Liver (tissue), 9 donors: Measurements from ENCODE around the gene MAP4K2. TPM values are rescaled to one million over a fixed set of nuclear protein-coding genes. Genes with fewer than 3 reads are reported as not detected.

Source experiments
- DNase-seq: peaks from one replicate; pipeline ENCODE4 v3.0.0-alpha.2; 2017; ENCODE audit warnings: low spot score
- H3K27ac ChIP-seq, 2 donors: one replicate each; pipeline ENCODE4 v1.7.0; 2013; ENCODE audit warnings: inconsistent platforms in 2 of 2, low read length in 2 of 2, control low read depth in 1 of 2, low read depth in 1 of 2, mild to moderate bottlenecking in 1 of 2
- H3K27me3 ChIP-seq, 4 donors: one replicate each; pipeline versions ENCODE4 v1.6.1 to v1.7.0; 2013; ENCODE audit warnings: low read length in 3 of 4, inconsistent platforms in 1 of 4, mild to moderate bottlenecking in 1 of 4, moderate library complexity in 1 of 4; ENCODE audit not compliant: control insufficient read depth in 4 of 4, insufficient read depth in 4 of 4
- H3K36me3 ChIP-seq, 4 donors: one replicate each; pipeline versions ENCODE4 v1.6.1 to v1.7.0; 2013; ENCODE audit warnings: low read length in 3 of 4, mild to moderate bottlenecking in 3 of 4, low read depth in 1 of 4, moderate library complexity in 1 of 4; ENCODE audit not compliant: control insufficient read depth in 4 of 4, insufficient read depth in 3 of 4
- H3K4me1 ChIP-seq, 4 donors: one replicate each; pipeline versions ENCODE4 v1.6.1 to v1.7.0; 2013; ENCODE audit warnings: low read length in 3 of 4, mild to moderate bottlenecking in 3 of 4, moderate library complexity in 1 of 4; ENCODE audit not compliant: control insufficient read depth in 4 of 4, insufficient read depth in 4 of 4
- H3K4me3 ChIP-seq, 3 donors: one replicate each; pipeline versions ENCODE4 v1.6.1 to v1.7.0; 2013; ENCODE audit warnings: low read length in 3 of 3, control low read depth in 1 of 3, low read depth in 1 of 3, mild to moderate bottlenecking in 1 of 3
- H3K9ac ChIP-seq, 2 donors: one replicate each; pipeline ENCODE4 v1.7.0; 2013; ENCODE audit warnings: low read length in 2 of 2, mild to moderate bottlenecking in 2 of 2, moderate library complexity in 2 of 2, control low read depth in 1 of 2, low read depth in 1 of 2
- H3K9me3 ChIP-seq, 4 donors: one replicate each; pipeline versions ENCODE4 v1.6.1 to v1.7.0; 2013; ENCODE audit warnings: low read length in 3 of 4; ENCODE audit not compliant: control insufficient read depth in 4 of 4
- EGR1 ChIP-seq, 2 donors: IDR thresholded peaks; 2 replicates each; pipeline ENCODE4 v1.6.1; 2016 to 2018; ENCODE audit warnings: antibody characterized with exemption in 2 of 2, low read depth in 2 of 2
- FOXA1 ChIP-seq: IDR thresholded peaks from 2 replicates; pipeline ENCODE4 v1.6.1; 2016; ENCODE audit warnings: antibody characterized with exemption
- FOXA2 ChIP-seq: IDR thresholded peaks from 2 replicates; pipeline ENCODE4 v1.6.1; 2016; ENCODE audit warnings: antibody characterized with exemption
- GABPA ChIP-seq, 2 donors: IDR thresholded peaks in 1 of 2; conservative IDR thresholded peaks in 1 of 2; 2 replicates each; pipeline ENCODE4 v1.6.1; 2016; ENCODE audit warnings: antibody characterized with exemption in 2 of 2, mild to moderate bottlenecking in 1 of 2, moderate library complexity in 1 of 2
- HNF4A ChIP-seq, 2 donors: conservative IDR thresholded peaks; 2 replicates each; pipeline ENCODE4 v1.6.1; 2016; ENCODE audit warnings: antibody characterized with exemption in 2 of 2, mild to moderate bottlenecking in 2 of 2
- HNF4G ChIP-seq: IDR thresholded peaks from 2 replicates; pipeline ENCODE4 v1.6.1; 2016; ENCODE audit warnings: antibody characterized with exemption
- JUND ChIP-seq, 2 donors: IDR thresholded peaks; 2 replicates each; pipeline ENCODE4 v1.6.1; 2016; ENCODE audit warnings: antibody characterized with exemption in 2 of 2
- NR2F2 ChIP-seq: IDR thresholded peaks from 2 replicates; pipeline ENCODE4 v1.6.1; 2016; ENCODE audit warnings: antibody characterized with exemption
- RAD21 ChIP-seq, 2 donors: IDR thresholded peaks; 2 replicates each; pipeline ENCODE4 v1.6.1; 2016; ENCODE audit warnings: antibody characterized with exemption in 2 of 2, mild to moderate bottlenecking in 2 of 2
- RXRA ChIP-seq, 2 donors: IDR thresholded peaks; 2 replicates each; pipeline ENCODE4 v1.6.1; 2017 to 2018; ENCODE audit warnings: antibody characterized with exemption in 2 of 2, mild to moderate bottlenecking in 1 of 2
- SP1 ChIP-seq: IDR thresholded peaks from 2 replicates; pipeline ENCODE4 v1.6.1; 2018; ENCODE audit warnings: antibody characterized with exemption, mild to moderate bottlenecking
- TAF1 ChIP-seq: conservative IDR thresholded peaks from 2 replicates; pipeline ENCODE4 v1.6.1; 2016; ENCODE audit warnings: antibody characterized with exemption, mild to moderate bottlenecking
- YY1 ChIP-seq: IDR thresholded peaks from 2 replicates; pipeline ENCODE4 v1.6.1; 2016; ENCODE audit warnings: antibody characterized with exemption, mild to moderate bottlenecking
- WGBS: extraction: QIAGEN DNeasy Blood & Tissue Kit; methylation state at CpG from one replicate; pipeline ENCODE4 v1.1.7; 2013; 5-methylcytosine and 5-hydroxymethylcytosine counted together
- polyA plus RNA-seq, 2 donors: library from polyadenylated mRNA; stranded (reverse) in 1 of 2; unstranded in 1 of 2; fragments of 200-250 nt in 1 of 2; fragments of >200 nt in 1 of 2; fragmentation: Nextera tagmentation in 1 of 2; extraction: Ambion mirVana in 1 of 2; gene quantifications; one replicate each; pipeline versions ENCODE4 v1.2.1 to v1.2.3, GENCODE V29; 2013 to 2015
- total RNA-seq, 2 donors: library from RNA; depleted of rRNA; stranded (reverse); fragments of >200 nt; gene quantifications; one replicate each; pipeline ENCODE4 v1.2.3, GENCODE V29; 2014
- TF ChIP-seq, protein P1 (sequence below): fragments of 150-350 bp; IDR thresholded peaks from 2 replicates; pipeline ENCODE4 v1.5.1; 2017; ENCODE audit warnings: improper control_type of control experiment, low read depth, low read length; ENCODE audit not compliant: missing input control
- TF ChIP-seq, protein P2 (sequence below): IDR thresholded peaks from 2 replicates; pipeline ENCODE4 v1.6.1; 2016; ENCODE audit warnings: antibody characterized with exemption
- TF ChIP-seq, protein P3 (sequence below): IDR thresholded peaks from 2 replicates; pipeline ENCODE4 v1.6.1; 2016; ENCODE audit warnings: antibody characterized with exemption, mild to moderate bottlenecking
- donor health status: healthy.
- donor health status: healthy.
- donor health status: healthy.
- donor health status: healthy.
- donor health status: healthy.

Gene MAP4K2
- total and polyA plus RNA-seq, 4 donors: 2.1 to 6.9 (median 3.5) TPM

DNA sequence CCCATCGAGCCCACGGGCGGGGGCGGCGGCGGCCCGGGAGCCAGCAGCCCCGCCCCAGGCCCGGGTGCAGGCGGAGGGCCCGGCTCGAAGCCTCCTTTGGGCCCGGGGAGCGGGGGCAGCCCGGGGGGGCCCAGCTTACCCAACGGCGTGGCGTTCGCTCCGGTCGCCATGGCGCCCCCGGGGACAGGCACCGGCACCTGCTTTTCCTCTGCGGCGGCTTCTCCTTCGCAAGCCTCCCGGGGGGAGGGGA, 24.9 kb downstream of the MAP4K2 start:
- H3K27me3 ChIP-seq: no peaks in the 10 kb centered on the region
- peaks cover 0 to 30% (median 20%) of the 10 kb centered on the region in 4 donors for H3K4me1 ChIP-seq
- H3K9ac ChIP-seq: no peak overlapping the region
- WGBS: under 1% methylated on average over 28 of the region's 28 CpGs
- peak overlapping the region; percentile 97 to 99 for H3K27ac ChIP-seq
- H3K4me3 ChIP-seq: peak overlapping the region; percentile 67 to 100 (median 73)
- H3K9me3 ChIP-seq: no peaks in the 10 kb centered on the region
- TF ChIP-seq EGR1 (IDR thresholded peaks at IDR 0.05; ENCODE audit: low read depth in 2 of 2) (no peak), YY1 (no peak), GABPA (IDR thresholded peaks at IDR 0.05 in 1 of 2, conservative IDR thresholded peaks at IDR 0.05 in 1 of 2) (no peak), JUND (IDR thresholded peaks at IDR 0.05) (no peak), SP1 (no peak), FOXA2 (no peak), RXRA (IDR thresholded peaks at IDR 0.05) (no peak), HNF4A (conservative IDR thresholded peaks at IDR 0.05) (no peak), FOXA1 (no peak), NR2F2 (no peak), RAD21 (IDR thresholded peaks at IDR 0.05) (no peak), HNF4G (no peak), TAF1 (no peak)
- TF ChIP-seq, protein P1, sequence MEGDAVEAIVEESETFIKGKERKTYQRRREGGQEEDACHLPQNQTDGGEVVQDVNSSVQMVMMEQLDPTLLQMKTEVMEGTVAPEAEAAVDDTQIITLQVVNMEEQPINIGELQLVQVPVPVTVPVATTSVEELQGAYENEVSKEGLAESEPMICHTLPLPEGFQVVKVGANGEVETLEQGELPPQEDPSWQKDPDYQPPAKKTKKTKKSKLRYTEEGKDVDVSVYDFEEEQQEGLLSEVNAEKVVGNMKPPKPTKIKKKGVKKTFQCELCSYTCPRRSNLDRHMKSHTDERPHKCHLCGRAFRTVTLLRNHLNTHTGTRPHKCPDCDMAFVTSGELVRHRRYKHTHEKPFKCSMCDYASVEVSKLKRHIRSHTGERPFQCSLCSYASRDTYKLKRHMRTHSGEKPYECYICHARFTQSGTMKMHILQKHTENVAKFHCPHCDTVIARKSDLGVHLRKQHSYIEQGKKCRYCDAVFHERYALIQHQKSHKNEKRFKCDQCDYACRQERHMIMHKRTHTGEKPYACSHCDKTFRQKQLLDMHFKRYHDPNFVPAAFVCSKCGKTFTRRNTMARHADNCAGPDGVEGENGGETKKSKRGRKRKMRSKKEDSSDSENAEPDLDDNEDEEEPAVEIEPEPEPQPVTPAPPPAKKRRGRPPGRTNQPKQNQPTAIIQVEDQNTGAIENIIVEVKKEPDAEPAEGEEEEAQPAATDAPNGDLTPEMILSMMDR: no peak
- TF ChIP-seq, protein P2, sequence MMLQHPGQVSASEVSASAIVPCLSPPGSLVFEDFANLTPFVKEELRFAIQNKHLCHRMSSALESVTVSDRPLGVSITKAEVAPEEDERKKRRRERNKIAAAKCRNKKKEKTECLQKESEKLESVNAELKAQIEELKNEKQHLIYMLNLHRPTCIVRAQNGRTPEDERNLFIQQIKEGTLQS: no peak
- TF ChIP-seq, protein P3, sequence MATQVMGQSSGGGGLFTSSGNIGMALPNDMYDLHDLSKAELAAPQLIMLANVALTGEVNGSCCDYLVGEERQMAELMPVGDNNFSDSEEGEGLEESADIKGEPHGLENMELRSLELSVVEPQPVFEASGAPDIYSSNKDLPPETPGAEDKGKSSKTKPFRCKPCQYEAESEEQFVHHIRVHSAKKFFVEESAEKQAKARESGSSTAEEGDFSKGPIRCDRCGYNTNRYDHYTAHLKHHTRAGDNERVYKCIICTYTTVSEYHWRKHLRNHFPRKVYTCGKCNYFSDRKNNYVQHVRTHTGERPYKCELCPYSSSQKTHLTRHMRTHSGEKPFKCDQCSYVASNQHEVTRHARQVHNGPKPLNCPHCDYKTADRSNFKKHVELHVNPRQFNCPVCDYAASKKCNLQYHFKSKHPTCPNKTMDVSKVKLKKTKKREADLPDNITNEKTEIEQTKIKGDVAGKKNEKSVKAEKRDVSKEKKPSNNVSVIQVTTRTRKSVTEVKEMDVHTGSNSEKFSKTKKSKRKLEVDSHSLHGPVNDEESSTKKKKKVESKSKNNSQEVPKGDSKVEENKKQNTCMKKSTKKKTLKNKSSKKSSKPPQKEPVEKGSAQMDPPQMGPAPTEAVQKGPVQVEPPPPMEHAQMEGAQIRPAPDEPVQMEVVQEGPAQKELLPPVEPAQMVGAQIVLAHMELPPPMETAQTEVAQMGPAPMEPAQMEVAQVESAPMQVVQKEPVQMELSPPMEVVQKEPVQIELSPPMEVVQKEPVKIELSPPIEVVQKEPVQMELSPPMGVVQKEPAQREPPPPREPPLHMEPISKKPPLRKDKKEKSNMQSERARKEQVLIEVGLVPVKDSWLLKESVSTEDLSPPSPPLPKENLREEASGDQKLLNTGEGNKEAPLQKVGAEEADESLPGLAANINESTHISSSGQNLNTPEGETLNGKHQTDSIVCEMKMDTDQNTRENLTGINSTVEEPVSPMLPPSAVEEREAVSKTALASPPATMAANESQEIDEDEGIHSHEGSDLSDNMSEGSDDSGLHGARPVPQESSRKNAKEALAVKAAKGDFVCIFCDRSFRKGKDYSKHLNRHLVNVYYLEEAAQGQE: no peak
- peaks cover 9 to 32% (median 28%) of the 10 kb centered on the region in 4 donors for H3K36me3 ChIP-seq
- DNase-seq: no peak

DNA sequence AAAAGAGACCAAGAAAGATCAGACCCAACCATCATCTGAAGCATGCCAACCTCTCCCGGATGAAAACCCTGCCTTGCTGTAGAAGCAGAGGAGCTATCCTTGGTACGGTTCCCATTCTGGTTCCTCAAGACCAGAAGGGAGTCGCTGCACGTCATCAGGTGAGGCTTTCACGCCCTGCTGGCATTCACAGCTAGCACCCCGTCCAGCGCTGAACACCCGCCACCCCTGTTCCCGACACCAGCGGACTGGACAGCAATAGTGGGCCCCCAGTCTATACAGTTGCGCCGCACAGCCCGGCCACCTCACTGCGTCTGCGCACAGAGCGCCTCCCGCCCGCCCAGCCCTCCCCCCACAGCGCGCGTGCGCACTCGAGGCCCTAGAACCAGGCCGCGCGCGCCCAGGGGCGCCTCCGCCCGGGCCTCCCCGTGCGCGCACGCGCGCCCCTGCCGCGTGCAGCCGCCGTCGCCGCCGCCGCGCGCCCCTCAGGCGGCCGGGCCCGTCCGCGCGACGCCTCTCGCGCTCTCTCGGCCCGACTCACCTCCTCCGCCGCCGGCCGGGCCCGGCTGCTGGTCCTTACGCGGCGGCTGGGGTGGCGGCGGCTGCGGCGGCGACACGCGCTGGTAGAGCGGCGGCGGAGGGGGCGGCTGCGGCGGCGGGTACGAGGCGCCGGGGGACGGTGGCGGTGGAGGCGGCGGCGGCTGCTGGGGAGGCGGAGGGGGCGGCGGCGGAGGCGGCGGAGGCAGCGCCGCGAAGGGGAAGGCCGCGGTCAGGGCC, 25.4 kb downstream of the MAP4K2 start:
- under 1% methylated on average over 98 of the region's 98 CpGs for WGBS
- Histone ChIP-seq H3K27me3 (no peaks in the 10 kb centered on the region), H3K36me3 (peaks cover 13 to 37% (median 33%) of the 10 kb centered on the region in 4 donors), H3K9ac (peak overlapping the region; percentile 1 to 39), H3K4me3 (peak overlapping the region; percentile 84 to 100 (median 93)), H3K27ac (peak overlapping the region; percentile 97 to 99), H3K9me3 (no peaks in the 10 kb centered on the region), H3K4me1 (peaks cover 3 to 33% (median 20%) of the 10 kb centered on the region in 4 donors)
- DNase-seq: peak; percentile 90
- TF ChIP-seq YY1: no peak
- TF ChIP-seq, protein P3: peak; percentile 61
